Hepatocyte (in vitro differentiated cells): ENCODE data around the gene FAM83D. TPM values are rescaled to one million over a fixed set of nuclear protein-coding genes. Genes with fewer than 3 reads are reported as not detected.
A peak's percentile ranks its signal among the peaks of the same experiment; 100 is the strongest.

Experiments used
- DNase-seq: peaks from one replicate; pipeline ENCODE4 v3.0.0-alpha.2; 2016; ENCODE audit warnings: low spot score
- H2AFZ ChIP-seq: fragments of 200-600 bp; sonication (generic); 2 replicates; pipeline ENCODE4 v1.6.0; 2016; ENCODE audit warnings: antibody characterized with exemption, mild to moderate bottlenecking
- H3K27ac ChIP-seq: fragments of 200-600 bp; sonication (generic); 2 replicates; pipeline ENCODE4 v1.5.1; 2016; ENCODE audit warnings: mild to moderate bottlenecking
- H3K27me3 ChIP-seq: fragments of 200-600 bp; sonication (generic); 2 replicates; pipeline ENCODE4 v1.6.1; 2016
- H3K36me3 ChIP-seq: fragments of 200-600 bp; sonication (generic); replicated peaks from 2 replicates; pipeline ENCODE4 v1.5.1; 2016; ENCODE audit warnings: low read depth; ENCODE audit not compliant: insufficient read depth
- H3K4me1 ChIP-seq: fragments of 200-600 bp; sonication (generic); 2 replicates; pipeline ENCODE4 v1.5.1; 2016; ENCODE audit warnings: mild to moderate bottlenecking, moderate library complexity; ENCODE audit not compliant: insufficient read depth
- H3K4me2 ChIP-seq: fragments of 200-600 bp; sonication (generic); 2 replicates; pipeline ENCODE4 v1.6.0; 2016
- H3K4me3 ChIP-seq: fragments of 200-600 bp; sonication (generic); 2 replicates; pipeline ENCODE4 v1.5.1; 2016; ENCODE audit warnings: mild to moderate bottlenecking
- H3K79me2 ChIP-seq: fragments of 200-600 bp; sonication (generic); 2 replicates; pipeline ENCODE4 v1.6.0; 2017; ENCODE audit warnings: mild to moderate bottlenecking
- H3K9me2 ChIP-seq: fragments of 200-600 bp; sonication (generic); replicated peaks from 2 replicates; pipeline ENCODE4 v1.6.0; 2017; ENCODE audit warnings: mild to moderate bottlenecking; ENCODE audit not compliant: insufficient read depth
- H3K9me3 ChIP-seq: fragments of 200-600 bp; sonication (generic); 2 replicates; pipeline ENCODE4 v1.5.1; 2016; ENCODE audit warnings: low read depth, mild to moderate bottlenecking
- H4K20me1 ChIP-seq: fragments of 200-600 bp; sonication (generic); 2 replicates; pipeline ENCODE4 v1.6.0; 2016; ENCODE audit warnings: mild to moderate bottlenecking; ENCODE audit not compliant: insufficient read depth, poor library complexity, severe bottlenecking
- EZH2 ChIP-seq: fragments of 200-600 bp; sonication (generic); IDR thresholded peaks from 2 replicates; pipeline ENCODE4 v1.6.1; 2016; ENCODE audit warnings: antibody characterized with exemption, mild to moderate bottlenecking, borderline replicate concordance
- EZH2phosphoT487 ChIP-seq: fragments of 200-600 bp; sonication (generic); IDR thresholded peaks from one replicate; pipeline ENCODE4 v1.6.1; 2018; ENCODE audit warnings: antibody characterized with exemption, mild to moderate bottlenecking, low read depth, moderate library complexity; ENCODE audit not compliant: unreplicated experiment, severe bottlenecking
- WGBS: methylation state at CpG from one replicate; pipeline ENCODE4 v1.1.6; 2016; ENCODE audit warnings: low lambda C conversion rate; ENCODE audit errors: missing lambda C conversion rate; 5-methylcytosine and 5-hydroxymethylcytosine counted together
- polyA plus RNA-seq: library from polyadenylated mRNA; unstranded; fragments of >200 nt; fragmentation: Nextera tagmentation; extraction: Ambion mirVana; gene quantifications from 2 replicates; pipeline ENCODE4 v1.2.1, GENCODE V29; 2016
- total RNA-seq: library from RNA; depleted of rRNA; stranded (reverse); fragments of >200 nt; gene quantifications from 2 replicates; pipeline ENCODE4 v1.2.3, GENCODE V29; 2014
- TF ChIP-seq, protein P1 (sequence below): fragments of 200-600 bp; sonication (generic); IDR thresholded peaks from 2 replicates; pipeline ENCODE4 v1.5.1; 2016; ENCODE audit warnings: antibody characterized with exemption, mild to moderate bottlenecking; ENCODE audit not compliant: poor library complexity

Gene FAM83D
- total and polyA plus RNA-seq, 2 experiments from 2014 or later: 5.4 to 6.3 TPM

DNA sequence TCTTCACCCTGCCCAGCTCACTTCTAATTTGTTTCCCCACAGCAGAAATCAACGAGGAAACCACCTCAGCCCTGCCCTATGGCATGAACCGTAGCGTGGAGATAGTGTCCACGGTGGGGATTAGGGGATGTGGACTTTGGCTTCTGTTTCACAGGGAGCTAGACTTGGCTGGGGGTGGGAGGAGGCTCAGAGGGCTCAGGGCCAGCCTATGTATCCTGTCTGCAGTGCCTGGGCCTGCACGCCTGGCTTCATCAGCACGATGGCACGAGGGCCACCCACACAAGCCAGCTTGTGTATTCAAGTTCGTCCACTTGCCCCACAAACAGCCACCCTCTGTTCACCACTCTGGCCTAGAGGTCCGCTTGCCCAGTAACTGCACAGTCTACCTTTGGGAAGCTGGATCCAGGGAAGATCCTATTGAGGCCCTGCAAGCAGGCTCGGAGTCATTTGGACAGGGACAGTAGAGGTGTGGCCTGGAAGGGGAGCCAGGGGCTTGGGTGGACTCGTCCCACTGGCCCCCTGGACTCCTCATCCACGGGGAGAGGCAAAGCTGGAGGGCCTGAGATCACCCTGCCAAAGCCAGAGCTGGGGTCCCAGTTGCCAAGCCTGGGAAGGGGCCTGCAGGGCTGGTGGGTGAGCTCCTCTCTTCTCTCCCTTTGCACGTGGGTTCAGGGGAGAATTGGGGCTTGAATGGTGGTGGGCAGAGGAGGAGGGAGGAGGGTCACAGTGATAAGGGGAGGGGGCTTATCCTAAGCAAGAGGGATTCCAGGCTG is 38.0 kb upstream of the FAM83D start:
- H3K27me3 ChIP-seq: peaks cover 4% of the 10 kb centered on the region
- no peak for TF ChIP-seq EZH2phosphoT487
- no peak for TF ChIP-seq EZH2
- TF ChIP-seq, protein P1, sequence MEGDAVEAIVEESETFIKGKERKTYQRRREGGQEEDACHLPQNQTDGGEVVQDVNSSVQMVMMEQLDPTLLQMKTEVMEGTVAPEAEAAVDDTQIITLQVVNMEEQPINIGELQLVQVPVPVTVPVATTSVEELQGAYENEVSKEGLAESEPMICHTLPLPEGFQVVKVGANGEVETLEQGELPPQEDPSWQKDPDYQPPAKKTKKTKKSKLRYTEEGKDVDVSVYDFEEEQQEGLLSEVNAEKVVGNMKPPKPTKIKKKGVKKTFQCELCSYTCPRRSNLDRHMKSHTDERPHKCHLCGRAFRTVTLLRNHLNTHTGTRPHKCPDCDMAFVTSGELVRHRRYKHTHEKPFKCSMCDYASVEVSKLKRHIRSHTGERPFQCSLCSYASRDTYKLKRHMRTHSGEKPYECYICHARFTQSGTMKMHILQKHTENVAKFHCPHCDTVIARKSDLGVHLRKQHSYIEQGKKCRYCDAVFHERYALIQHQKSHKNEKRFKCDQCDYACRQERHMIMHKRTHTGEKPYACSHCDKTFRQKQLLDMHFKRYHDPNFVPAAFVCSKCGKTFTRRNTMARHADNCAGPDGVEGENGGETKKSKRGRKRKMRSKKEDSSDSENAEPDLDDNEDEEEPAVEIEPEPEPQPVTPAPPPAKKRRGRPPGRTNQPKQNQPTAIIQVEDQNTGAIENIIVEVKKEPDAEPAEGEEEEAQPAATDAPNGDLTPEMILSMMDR: no peak
- peak; percentile 17 for DNase-seq
- no peaks in the 10 kb centered on the region for H3K36me3 ChIP-seq
- WGBS: 67% methylated on average over 13 of the region's 13 CpGs
- no peaks in the 10 kb centered on the region for H3K9me2 ChIP-seq
- no peak overlapping the region for H3K4me2 ChIP-seq
- no peaks in the 10 kb centered on the region for H3K4me1 ChIP-seq
- no peak overlapping the region for H2AFZ ChIP-seq
- H4K20me1 ChIP-seq: no peaks in the 10 kb centered on the region
- H3K9me3 ChIP-seq: no peaks in the 10 kb centered on the region
- no peak overlapping the region for H3K27ac ChIP-seq
- H3K79me2 ChIP-seq: no peaks in the 10 kb centered on the region
- no peak overlapping the region for H3K4me3 ChIP-seq

DNA sequence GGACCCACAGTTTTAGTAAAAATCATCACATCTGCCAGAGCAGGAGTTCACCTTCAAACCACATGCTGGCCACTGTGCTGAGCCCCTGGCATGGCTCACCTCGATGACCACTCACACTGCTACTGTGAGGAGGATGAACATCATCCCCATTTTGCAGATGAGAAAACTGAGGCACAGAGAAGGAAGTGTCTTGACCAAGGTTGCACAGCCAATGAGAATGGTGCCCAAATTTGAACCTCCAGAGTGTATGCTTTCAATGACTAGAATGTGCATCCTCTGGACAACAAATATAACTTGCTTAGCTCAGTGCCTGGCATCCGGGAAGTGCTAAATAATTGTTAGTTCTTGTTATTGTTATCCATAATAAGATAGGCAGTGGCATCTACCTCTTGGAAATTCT is 37.2 kb upstream of the FAM83D start:
- DNase-seq: no peak
- peaks cover 5% of the 10 kb centered on the region for H3K27me3 ChIP-seq
- H3K36me3 ChIP-seq: no peaks in the 10 kb centered on the region
- H3K9me2 ChIP-seq: no peaks in the 10 kb centered on the region
- H3K9me3 ChIP-seq: no peaks in the 10 kb centered on the region
- H2AFZ ChIP-seq: no peak overlapping the region
- TF ChIP-seq EZH2 (no peak), EZH2phosphoT487 (no peak)
- TF ChIP-seq, protein P1: no peak
- no peak overlapping the region for H3K4me3 ChIP-seq
- H3K79me2 ChIP-seq: no peaks in the 10 kb centered on the region
- H3K4me1 ChIP-seq: no peaks in the 10 kb centered on the region
- H3K27ac ChIP-seq: no peak overlapping the region
- H4K20me1 ChIP-seq: no peaks in the 10 kb centered on the region
- 89% methylated on average over 2 of the region's 2 CpGs for WGBS
- no peak overlapping the region for H3K4me2 ChIP-seq

DNA sequence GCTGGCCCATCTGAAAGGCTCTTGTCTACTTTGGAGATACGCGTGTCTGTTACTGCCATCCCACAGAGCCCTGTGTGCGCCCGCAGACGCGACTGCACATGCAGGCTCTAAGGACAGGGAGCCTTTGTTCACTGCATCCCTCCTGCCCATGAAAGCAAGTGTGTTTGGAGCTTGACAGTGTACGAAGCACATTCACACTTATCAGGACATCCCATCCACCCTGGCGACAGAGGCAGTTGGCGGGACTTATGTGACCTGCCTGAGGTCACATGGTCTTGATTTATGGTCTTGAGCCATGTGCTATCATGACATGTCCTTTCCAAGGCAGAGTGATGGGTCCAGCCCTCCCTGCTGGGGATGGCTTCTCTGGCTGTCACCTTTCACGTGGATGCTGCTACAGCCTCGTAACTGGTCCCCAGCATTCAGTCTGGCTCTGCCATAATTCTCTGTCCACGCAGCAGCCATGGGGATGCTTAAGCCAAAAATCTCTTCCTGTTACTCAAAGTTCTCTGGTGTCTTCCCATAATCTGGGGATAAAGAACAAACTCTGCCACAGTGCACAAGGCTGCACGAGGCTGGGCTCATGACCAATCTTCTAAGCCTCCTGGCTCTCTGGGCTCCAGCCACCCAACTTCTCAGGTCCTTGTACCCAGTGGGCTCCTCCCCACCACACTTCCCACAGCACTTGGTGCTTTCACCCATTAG is 36.3 kb upstream of the FAM83D start:
- WGBS: 82% methylated on average over 13 of the region's 13 CpGs
- no peak overlapping the region for H3K4me2 ChIP-seq
- no peaks in the 10 kb centered on the region for H3K9me2 ChIP-seq
- H4K20me1 ChIP-seq: no peaks in the 10 kb centered on the region
- no peaks in the 10 kb centered on the region for H3K36me3 ChIP-seq
- no peaks in the 10 kb centered on the region for H3K9me3 ChIP-seq
- H3K79me2 ChIP-seq: no peaks in the 10 kb centered on the region
- H3K4me3 ChIP-seq: no peak overlapping the region
- no peak for DNase-seq
- TF ChIP-seq EZH2phosphoT487 (no peak), EZH2 (no peak)
- TF ChIP-seq, protein P1: no peak
- no peaks in the 10 kb centered on the region for H3K4me1 ChIP-seq
- no peak overlapping the region for H3K27ac ChIP-seq
- H2AFZ ChIP-seq: no peak overlapping the region
- H3K27me3 ChIP-seq: peaks cover 13% of the 10 kb centered on the region
